ENCODE data around the gene CLMP. TPM values are rescaled to one million over a fixed set of nuclear protein-coding genes. Genes with fewer than 3 reads are reported as not detected.
A peak's percentile ranks its signal among the peaks of the same experiment; 100 is the strongest.

Gene CLMP
- total and polyA plus RNA-seq, 2 donors (not counting 3 experiments of a cell fraction or from before 2014, with no cell fraction given): 0.03 to 0.18 TPM

- H3K4me2 ChIP-seq (ENCODE audit: insufficient read depth, low read length): peak overlapping the region; percentile 11
- H3K27me3 ChIP-seq (ENCODE audit: control insufficient read depth in 2 of 2, insufficient read depth in 2 of 2, low read length in 2 of 2): peaks cover 1 to 3% of the 10 kb centered on the region in 2 experiments
- ChIA-PET POLR2A (no interaction called here), CTCF (interaction anchor here (1.9 to 2.5 kb wide), 2 partner anchors 36 to 109 kb away, joined by 9 read pairs; no protein-coding TSS in a partner anchor)
- no peaks in the 10 kb centered on the region for H3K9me1 ChIP-seq (replicated peaks; ENCODE audit: control insufficient read depth, extremely low read depth, insufficient read depth, low read length)
- BruUV-seq (replicated peaks): no TSS peak
- H3K9me3 ChIP-seq (replicated peaks; ENCODE audit: control insufficient read depth, insufficient read depth, low read length): no peaks in the 10 kb centered on the region
- intact Hi-C loops (cut with micrococcal nuclease) (no loop called here), dilution Hi-C loops (cut with MboI; ENCODE audit: extremely low pct_ligation_motif_present, low sequenced_read_pairs) (no loop called here)
- H3K9ac ChIP-seq (replicated peaks; ENCODE audit: extremely low read depth, insufficient read depth, low read length): no peak overlapping the region
- DNase-seq (ENCODE audit: low read depth, low spot score) (no peak), FAIRE-seq (no peak)
- peak overlapping the region; percentile 73 for H2AFZ ChIP-seq (ENCODE audit: low read depth, low read length)
- H3K79me2 ChIP-seq (ENCODE audit: control insufficient read depth, insufficient read depth, low read length): no peaks in the 10 kb centered on the region
- H3K27ac ChIP-seq (ENCODE audit: insufficient read depth, low read depth, low read length): no peak overlapping the region
- H4K20me1 ChIP-seq (replicated peaks; ENCODE audit: control insufficient read depth, extremely low read depth, insufficient read depth, low read length): no peaks in the 10 kb centered on the region
- TF ChIP-seq CTCF (IDR thresholded peaks at IDR 0.05; ENCODE audit: extremely low read depth in 1 of 2, insufficient read depth in 1 of 2, low read depth in 1 of 2, low read length in 2 of 2) (no peak), EZH2 (IDR thresholded peaks at IDR 0.05; ENCODE audit: borderline replicate concordance, low read depth, low read length, severe bottlenecking) (no peak), GATA2 (IDR thresholded peaks at IDR 0.05; ENCODE audit: insufficient read depth, insufficient read length, low read depth, low read length) (no peak), POLR2AphosphoS5 (IDR thresholded peaks at IDR 0.05; ENCODE audit: insufficient read depth, low read depth, low read length) (no peak), MYC (IDR thresholded peaks at IDR 0.05; ENCODE audit: low read depth, low read length) (no peak), JUN (IDR thresholded peaks at IDR 0.05; ENCODE audit: borderline replicate concordance, insufficient read depth, insufficient read length, low read depth) (no peak), POLR2A (IDR thresholded peaks at IDR 0.05; ENCODE audit: low read depth, low read length) (no peak), MAX (IDR thresholded peaks at IDR 0.05; ENCODE audit: insufficient read depth, insufficient read length) (no peak), FOS (IDR thresholded peaks at IDR 0.05; ENCODE audit: borderline replicate concordance, insufficient read depth, low read length) (no peak)
- H3K36me3 ChIP-seq (ENCODE audit: control insufficient read depth in 2 of 2, extremely low read depth in 1 of 2, insufficient read depth in 2 of 2, low read length in 2 of 2): no peaks in the 10 kb centered on the region
- peaks cover 5% of the 10 kb centered on the region for H3K4me1 ChIP-seq (ENCODE audit: control insufficient read depth, extremely low read depth, insufficient read depth, low read length)
- H3K4me3 ChIP-seq (replicated peaks in 1 of 3; ENCODE audit: insufficient read depth in 1 of 3, low read depth in 1 of 3, low read length in 3 of 3): no peak overlapping the region
These were observed 16.9 kb upstream of the CLMP start for GRCh38 chr11:123211981-123212380.
